ENCODE measurements around the gene LRRC34.

GRCh38 chr3:169861871-169862270, 49.2 kb upstream of the LRRC34 start:
- TF ChIP-seq, protein P1, sequence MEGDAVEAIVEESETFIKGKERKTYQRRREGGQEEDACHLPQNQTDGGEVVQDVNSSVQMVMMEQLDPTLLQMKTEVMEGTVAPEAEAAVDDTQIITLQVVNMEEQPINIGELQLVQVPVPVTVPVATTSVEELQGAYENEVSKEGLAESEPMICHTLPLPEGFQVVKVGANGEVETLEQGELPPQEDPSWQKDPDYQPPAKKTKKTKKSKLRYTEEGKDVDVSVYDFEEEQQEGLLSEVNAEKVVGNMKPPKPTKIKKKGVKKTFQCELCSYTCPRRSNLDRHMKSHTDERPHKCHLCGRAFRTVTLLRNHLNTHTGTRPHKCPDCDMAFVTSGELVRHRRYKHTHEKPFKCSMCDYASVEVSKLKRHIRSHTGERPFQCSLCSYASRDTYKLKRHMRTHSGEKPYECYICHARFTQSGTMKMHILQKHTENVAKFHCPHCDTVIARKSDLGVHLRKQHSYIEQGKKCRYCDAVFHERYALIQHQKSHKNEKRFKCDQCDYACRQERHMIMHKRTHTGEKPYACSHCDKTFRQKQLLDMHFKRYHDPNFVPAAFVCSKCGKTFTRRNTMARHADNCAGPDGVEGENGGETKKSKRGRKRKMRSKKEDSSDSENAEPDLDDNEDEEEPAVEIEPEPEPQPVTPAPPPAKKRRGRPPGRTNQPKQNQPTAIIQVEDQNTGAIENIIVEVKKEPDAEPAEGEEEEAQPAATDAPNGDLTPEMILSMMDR (IDR thresholded peaks at IDR 0.05): no peak
- no peak for TF ChIP-seq POLR2A (IDR thresholded peaks at IDR 0.05)

Measured in heart left ventricle (tissue), 13 donors.